Stimulated activated CD8-positive, alpha-beta memory T cell treated with anti-CD3 and anti-CD28 coated beads, Interleukin-15, amount 100 ng/mL, for 24 hours (primary cell): Measurements from ENCODE around the gene PSMD8.
"Not testable (repeated sequence)": the region's sequence is repeated elsewhere in the genome, so short reads cannot be mapped to it uniquely, and the experiment has no call there.

Experiments
- DNase-seq: peaks from one replicate; pipeline ENCODE4 v3.0.0-alpha.2; 2020; ENCODE audit warnings: low read depth

Gene PSMD8

GRCh38 chr19:38387550-38388348 is 13.4 kb downstream of the PSMD8 start, which contains the start of gene GGN:
GGN (minus strand) TSS chr19:38388034; CDS start chr19:38387261, 773 bp downstream.
- peak; percentile 53 for DNase-seq

- DNase-seq: no peak
These were observed 14.2 kb downstream of the PSMD8 start, which contains the start of gene SPRED3 for GRCh38 chr19:38388349-38389100. SPRED3 (plus strand) TSS chr19:38388697; CDS start chr19:38390303, 1,606 bp downstream.

- no peak for DNase-seq
These were observed 14.9 kb downstream of the PSMD8 start for GRCh38 chr19:38389101-38389925.

- no peak for DNase-seq
These were observed 15.9 kb downstream of the PSMD8 start for GRCh38 chr19:38389957-38390924.

GRCh38 chr19:38391911-38392464 is 17.6 kb downstream of the PSMD8 start:
- DNase-seq: no peak

- DNase-seq: no peak
These were observed 18.4 kb downstream of the PSMD8 start for GRCh38 chr19:38392707-38393308.

GRCh38 chr19:38394488-38394887 is 20.1 kb downstream of the PSMD8 start:
- peak; percentile 30 for DNase-seq

- DNase-seq: no peak
These were observed 21.2 kb downstream of the PSMD8 start for GRCh38 chr19:38395381-38396114.

- no peak for DNase-seq
These were observed 24.7 kb downstream of the PSMD8 start for GRCh38 chr19:38399081-38399480.

- no peak for DNase-seq
These were observed 25.2 kb downstream of the PSMD8 start for GRCh38 chr19:38399537-38399936.

GRCh38 chr19:38400361-38400760 is 26.0 kb downstream of the PSMD8 start:
- DNase-seq: no peak

GRCh38 chr19:38401148-38401547 is 26.8 kb downstream of the PSMD8 start:
- DNase-seq: no peak

- DNase-seq: no peak
These were observed 28.2 kb downstream of the PSMD8 start for GRCh38 chr19:38402623-38402966.

- DNase-seq: peak; percentile 93
These were observed 28.8 kb downstream of the PSMD8 start, which contains the start of gene FAM98C for GRCh38 chr19:38402967-38403674. FAM98C (plus strand) TSS chr19:38403093; CDS start chr19:38403154, 61 bp downstream.

- no peak for DNase-seq
These were observed 30.5 kb downstream of the PSMD8 start for GRCh38 chr19:38404858-38405257.

GRCh38 chr19:38405276-38405675 is 30.9 kb downstream of the PSMD8 start:
- no peak for DNase-seq

- no peak for DNase-seq
These were observed 35.3 kb downstream of the PSMD8 start for GRCh38 chr19:38409631-38410133.

- not testable (repeated sequence) for DNase-seq
These were observed 36.0 kb downstream of the PSMD8 start for GRCh38 chr19:38410407-38410806.
